NCI-H2029 treated with DMSO at 0.1 percent for 48 hours (cell line): ENCODE results near the gene SLC35D3.
"Not testable (repeated sequence)": the region's sequence is repeated elsewhere in the genome, so short reads cannot be mapped to it uniquely, and the experiment has no call there.

Source experiments
- DNase-seq: peaks from one replicate; lab custom pipeline; 2025; lab: John Stamatoyannopoulos, UW

Gene SLC35D3

GRCh38 chr6:136921936-136922684, at the start of gene SLC35D3:
Gene SLC35D3, plus strand, starts transcription at chr6:136922301. Its CDS starts 128 bp downstream, at chr6:136922429.
- DNase-seq = no peak

GRCh38 chr6:136873748-136874147, 48.4 kb upstream of the SLC35D3 start:
- DNase-seq = no peak

GRCh38 chr6:136876469-136876868, 45.6 kb upstream of the SLC35D3 start:
- not testable (repeated sequence) for DNase-seq

GRCh38 chr6:136880748-136881460, 41.2 kb upstream of the SLC35D3 start:
- no peak for DNase-seq

- DNase-seq = no peak
Measured at GRCh38 chr6:136886091-136886490, 36.0 kb upstream of the SLC35D3 start.

GRCh38 chr6:136887953-136888352, 34.1 kb upstream of the SLC35D3 start:
- no peak for DNase-seq

GRCh38 chr6:136889271-136890193, 32.6 kb upstream of the SLC35D3 start:
- peak; percentile 25 for DNase-seq

- DNase-seq = no peak
Measured at GRCh38 chr6:136890194-136890839, 31.8 kb upstream of the SLC35D3 start.

- DNase-seq = no peak
Measured at GRCh38 chr6:136890986-136891385, 31.1 kb upstream of the SLC35D3 start.

GRCh38 chr6:136893187-136893586, 28.9 kb upstream of the SLC35D3 start:
- DNase-seq = no peak

- DNase-seq = no peak
Measured at GRCh38 chr6:136895901-136896300, 26.2 kb upstream of the SLC35D3 start.

GRCh38 chr6:136897071-136897470, 25.0 kb upstream of the SLC35D3 start:
- no peak for DNase-seq

- DNase-seq = no peak
Measured at GRCh38 chr6:136901212-136901784, 20.8 kb upstream of the SLC35D3 start.

- not testable (repeated sequence) for DNase-seq
Measured at GRCh38 chr6:136904477-136904876, 17.6 kb upstream of the SLC35D3 start.

- no peak for DNase-seq
Measured at GRCh38 chr6:136914947-136915346, 7.2 kb upstream of the SLC35D3 start.

GRCh38 chr6:136918706-136919105, 3.4 kb upstream of the SLC35D3 start:
- DNase-seq = no peak

GRCh38 chr6:136920216-136920615, 1.9 kb upstream of the SLC35D3 start:
- DNase-seq = no peak

GRCh38 chr6:136920671-136921380, 1.3 kb upstream of the SLC35D3 start:
- peak; percentile 20 for DNase-seq

- no peak for DNase-seq
Measured at GRCh38 chr6:136921381-136921935, 643 bp upstream of the SLC35D3 start.

- no peak for DNase-seq
Measured at GRCh38 chr6:136922685-136923006, 545 bp downstream of the SLC35D3 start.
